ENCODE results near the gene HNRNPU.

DNA sequence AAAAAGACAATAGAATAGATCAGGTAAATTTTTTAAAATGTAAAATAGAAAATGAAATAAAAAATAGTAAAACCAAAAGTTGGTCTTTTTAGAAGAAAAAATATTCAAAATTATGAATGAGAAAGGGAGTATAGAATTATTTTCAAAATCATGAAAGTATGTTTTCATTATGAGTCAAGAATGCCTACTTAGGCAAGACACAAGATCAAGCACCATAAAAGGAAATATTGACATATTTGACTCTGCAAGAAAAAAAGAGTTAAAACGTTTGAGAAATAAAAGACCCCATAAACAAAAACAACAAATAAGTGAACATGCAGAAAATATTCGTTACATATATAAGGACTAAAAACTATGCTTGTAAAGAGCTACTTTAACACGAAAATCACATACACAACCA, 33.7 kb downstream of the HNRNPU start:
- TF ChIP-seq, protein P1, sequence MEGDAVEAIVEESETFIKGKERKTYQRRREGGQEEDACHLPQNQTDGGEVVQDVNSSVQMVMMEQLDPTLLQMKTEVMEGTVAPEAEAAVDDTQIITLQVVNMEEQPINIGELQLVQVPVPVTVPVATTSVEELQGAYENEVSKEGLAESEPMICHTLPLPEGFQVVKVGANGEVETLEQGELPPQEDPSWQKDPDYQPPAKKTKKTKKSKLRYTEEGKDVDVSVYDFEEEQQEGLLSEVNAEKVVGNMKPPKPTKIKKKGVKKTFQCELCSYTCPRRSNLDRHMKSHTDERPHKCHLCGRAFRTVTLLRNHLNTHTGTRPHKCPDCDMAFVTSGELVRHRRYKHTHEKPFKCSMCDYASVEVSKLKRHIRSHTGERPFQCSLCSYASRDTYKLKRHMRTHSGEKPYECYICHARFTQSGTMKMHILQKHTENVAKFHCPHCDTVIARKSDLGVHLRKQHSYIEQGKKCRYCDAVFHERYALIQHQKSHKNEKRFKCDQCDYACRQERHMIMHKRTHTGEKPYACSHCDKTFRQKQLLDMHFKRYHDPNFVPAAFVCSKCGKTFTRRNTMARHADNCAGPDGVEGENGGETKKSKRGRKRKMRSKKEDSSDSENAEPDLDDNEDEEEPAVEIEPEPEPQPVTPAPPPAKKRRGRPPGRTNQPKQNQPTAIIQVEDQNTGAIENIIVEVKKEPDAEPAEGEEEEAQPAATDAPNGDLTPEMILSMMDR (conservative IDR thresholded peaks at IDR 0.05; ENCODE audit: low read depth, low read length): no peak
- TF ChIP-seq EZH2 (IDR thresholded peaks at IDR 0.05; ENCODE audit: borderline replicate concordance, low read depth, low read length, poor library complexity, severe bottlenecking): no peak

All from A673 (cell line).